DMS79 (cell line): ENCODE results near the gene IGFL1.
"Not testable (repeated sequence)": the region's sequence is repeated elsewhere in the genome, so short reads cannot be mapped to it uniquely, and the experiment has no call there.

Experiments
- DNase-seq: peaks from one replicate; lab custom pipeline; 2025; lab: John Stamatoyannopoulos, UW

The IGFL1 gene

GRCh38 chr19:46270521-46271256 is 41.1 kb downstream of the IGFL1 start:
- no peak for DNase-seq

- DNase-seq = no peak
Observed at GRCh38 chr19:46271481-46272197, 42.1 kb downstream of the IGFL1 start.

GRCh38 chr19:46273931-46274330 is 44.4 kb downstream of the IGFL1 start:
- not testable (repeated sequence) for DNase-seq

GRCh38 chr19:46279177-46279576 is 49.6 kb downstream of the IGFL1 start:
- no peak for DNase-seq
